ENCODE data around the gene NECAB3. TPM values are rescaled to one million over a fixed set of nuclear protein-coding genes. Genes with fewer than 3 reads are reported as not detected.

The NECAB3 gene
- total RNA-seq, 1 donor from 2014 or later = 19.2 TPM

DNA sequence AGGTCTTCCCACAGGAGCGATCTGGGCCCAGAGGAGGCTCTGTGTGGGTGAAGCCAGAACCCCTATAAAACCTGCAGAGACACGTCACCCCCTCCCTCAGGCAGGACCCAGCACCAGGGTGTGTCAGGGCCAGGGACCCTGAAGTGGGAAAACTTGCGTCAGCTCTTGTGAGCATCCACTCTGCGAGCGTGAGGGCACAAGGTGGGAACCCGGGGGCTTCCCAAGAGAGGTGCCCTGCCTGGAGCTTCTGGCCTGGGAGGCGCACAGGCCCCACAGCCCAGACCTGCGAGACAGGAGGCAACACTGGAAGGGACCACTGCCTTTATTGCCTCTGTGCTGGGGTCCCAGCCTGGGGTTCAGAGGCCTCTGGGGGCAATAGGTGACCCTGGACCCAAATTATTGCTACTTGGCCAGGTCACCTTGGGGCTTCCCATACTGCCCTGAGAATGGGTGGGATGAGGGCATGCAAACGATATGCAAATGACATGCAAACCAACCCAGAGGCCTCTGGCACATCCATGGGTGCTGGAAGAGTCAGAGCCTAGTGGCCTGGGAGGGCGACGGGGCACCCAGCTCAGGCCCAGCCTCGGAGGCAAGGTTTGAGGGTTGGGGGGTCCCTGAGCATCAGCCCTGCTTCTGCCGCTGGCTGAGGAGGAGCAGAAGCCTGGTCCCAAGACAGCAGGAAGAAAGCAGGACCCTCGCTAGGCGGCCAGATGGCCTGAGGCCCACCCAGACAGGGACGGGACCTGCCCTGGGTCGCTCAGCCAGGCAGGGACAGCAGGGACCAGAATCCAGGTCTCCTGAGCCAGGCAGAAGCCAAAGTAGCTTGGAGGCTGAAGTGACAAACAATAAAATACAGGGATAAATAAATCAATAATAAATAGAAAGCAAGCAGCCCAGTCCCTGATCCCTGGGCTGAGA, 17.2 kb downstream of the NECAB3 start:
- Histone ChIP-seq H3K9me3 (ENCODE audit: low read depth) (no peaks in the 10 kb centered on the region), H2AFZ (replicated peaks) (no peak overlapping the region), H3K4me2 (no peak overlapping the region), H3K4me1 (no peaks in the 10 kb centered on the region), H3K27me3 (no peaks in the 10 kb centered on the region), H3F3A (ENCODE audit: low read depth) (no peaks in the 10 kb centered on the region), H3K27ac (no peak overlapping the region), H3K9ac (no peak overlapping the region), H3K79me2 (ENCODE audit: low read depth) (no peaks in the 10 kb centered on the region), H4K20me1 (ENCODE audit: low read depth) (no peaks in the 10 kb centered on the region), H3K36me3 (no peaks in the 10 kb centered on the region), H3K4me3 (no peak overlapping the region)
- H3K27me3 Mint-ChIP-seq (ENCODE audit: insufficient read depth, low read depth) = peaks cover 4% of the 10 kb centered on the region
- H3K36me3 Mint-ChIP-seq = no peaks in the 10 kb centered on the region
- DNase-seq (ENCODE audit: low spot score) = no peak
- H3K27ac Mint-ChIP-seq = no peak overlapping the region
- H3K4me3 Mint-ChIP-seq = no peak overlapping the region
- no peaks in the 10 kb centered on the region for H3K9me3 Mint-ChIP-seq
- H3K4me1 Mint-ChIP-seq = peaks cover 5% of the 10 kb centered on the region
- TF ChIP-seq, protein P1, sequence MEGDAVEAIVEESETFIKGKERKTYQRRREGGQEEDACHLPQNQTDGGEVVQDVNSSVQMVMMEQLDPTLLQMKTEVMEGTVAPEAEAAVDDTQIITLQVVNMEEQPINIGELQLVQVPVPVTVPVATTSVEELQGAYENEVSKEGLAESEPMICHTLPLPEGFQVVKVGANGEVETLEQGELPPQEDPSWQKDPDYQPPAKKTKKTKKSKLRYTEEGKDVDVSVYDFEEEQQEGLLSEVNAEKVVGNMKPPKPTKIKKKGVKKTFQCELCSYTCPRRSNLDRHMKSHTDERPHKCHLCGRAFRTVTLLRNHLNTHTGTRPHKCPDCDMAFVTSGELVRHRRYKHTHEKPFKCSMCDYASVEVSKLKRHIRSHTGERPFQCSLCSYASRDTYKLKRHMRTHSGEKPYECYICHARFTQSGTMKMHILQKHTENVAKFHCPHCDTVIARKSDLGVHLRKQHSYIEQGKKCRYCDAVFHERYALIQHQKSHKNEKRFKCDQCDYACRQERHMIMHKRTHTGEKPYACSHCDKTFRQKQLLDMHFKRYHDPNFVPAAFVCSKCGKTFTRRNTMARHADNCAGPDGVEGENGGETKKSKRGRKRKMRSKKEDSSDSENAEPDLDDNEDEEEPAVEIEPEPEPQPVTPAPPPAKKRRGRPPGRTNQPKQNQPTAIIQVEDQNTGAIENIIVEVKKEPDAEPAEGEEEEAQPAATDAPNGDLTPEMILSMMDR (IDR thresholded peaks at IDR 0.05) = no peak
- TF ChIP-seq EZH2phosphoT487 (IDR thresholded peaks at IDR 0.05) = no peak

DNA sequence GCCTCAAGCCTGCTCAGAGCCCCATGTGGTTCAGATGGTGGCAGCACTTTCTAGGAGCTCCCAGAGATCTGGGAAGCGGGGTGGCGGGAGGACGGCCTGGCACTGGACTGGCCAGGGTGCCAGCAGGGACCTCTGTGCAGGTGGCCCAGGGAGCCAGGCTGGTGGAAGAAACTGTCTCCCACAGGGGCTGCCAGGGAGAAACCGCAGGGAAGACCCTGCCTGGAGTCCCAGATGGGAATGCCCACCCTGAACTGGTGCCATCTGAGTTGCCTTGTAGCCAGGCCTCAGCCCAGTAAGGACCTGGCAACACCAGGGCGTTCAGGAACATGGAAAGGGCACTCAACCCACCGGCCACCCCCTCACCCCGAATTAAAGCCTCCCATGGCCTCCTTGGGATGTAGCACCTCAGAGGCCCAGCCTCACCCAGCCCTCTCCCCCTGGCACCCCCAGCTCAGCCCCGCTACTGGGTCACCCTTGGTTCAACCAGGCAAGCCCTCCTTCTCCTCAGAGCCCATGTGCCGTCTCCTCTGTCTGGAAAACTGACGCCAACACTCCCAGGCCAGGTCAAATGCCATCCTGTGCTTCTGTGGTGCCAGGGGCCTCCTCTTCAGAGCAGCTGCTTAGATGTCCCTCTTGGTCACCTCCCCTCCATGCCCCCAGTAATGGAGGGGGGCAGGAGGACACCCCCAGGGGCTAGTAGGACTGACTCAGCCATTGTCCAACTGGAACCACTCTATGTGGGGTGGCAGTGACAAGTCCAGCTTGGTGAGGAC, 18.0 kb downstream of the NECAB3 start:
- Mint-ChIP-seq H3K4me1 (peaks cover 5% of the 10 kb centered on the region), H3K27me3 (ENCODE audit: insufficient read depth, low read depth) (peaks cover 4% of the 10 kb centered on the region), H3K9me3 (no peaks in the 10 kb centered on the region), H3K36me3 (no peaks in the 10 kb centered on the region), H3K4me3 (no peak overlapping the region), H3K27ac (no peak overlapping the region)
- Histone ChIP-seq H3K9me3 (ENCODE audit: low read depth) (no peaks in the 10 kb centered on the region), H2AFZ (replicated peaks) (no peak overlapping the region), H3K4me2 (no peak overlapping the region), H4K20me1 (ENCODE audit: low read depth) (no peaks in the 10 kb centered on the region), H3K4me1 (no peaks in the 10 kb centered on the region), H3K27ac (no peak overlapping the region), H3K27me3 (no peaks in the 10 kb centered on the region), H3F3A (ENCODE audit: low read depth) (no peaks in the 10 kb centered on the region), H3K36me3 (no peaks in the 10 kb centered on the region), H3K4me3 (no peak overlapping the region), H3K9ac (no peak overlapping the region), H3K79me2 (ENCODE audit: low read depth) (no peaks in the 10 kb centered on the region)
- DNase-seq (ENCODE audit: low spot score) = no peak
- TF ChIP-seq EZH2 (IDR thresholded peaks at IDR 0.05) = no peak
- no peak for TF ChIP-seq EZH2phosphoT487 (IDR thresholded peaks at IDR 0.05)
- TF ChIP-seq, protein P1 (IDR thresholded peaks at IDR 0.05) = no peak

GRCh38 chr20:33655164-33655563, 19.1 kb downstream of the NECAB3 start:
- Histone ChIP-seq H3K4me1 (no peaks in the 10 kb centered on the region), H4K20me1 (ENCODE audit: low read depth) (no peaks in the 10 kb centered on the region), H3K27me3 (no peaks in the 10 kb centered on the region), H3K79me2 (ENCODE audit: low read depth) (no peaks in the 10 kb centered on the region), H3K36me3 (no peaks in the 10 kb centered on the region), H3K4me3 (no peak overlapping the region), H3K9me3 (ENCODE audit: low read depth) (no peaks in the 10 kb centered on the region), H3K4me2 (no peak overlapping the region), H3K9ac (no peak overlapping the region), H2AFZ (replicated peaks) (no peak overlapping the region), H3K27ac (no peak overlapping the region), H3F3A (ENCODE audit: low read depth) (no peaks in the 10 kb centered on the region)
- peaks cover 4% of the 10 kb centered on the region for H3K27me3 Mint-ChIP-seq (ENCODE audit: insufficient read depth, low read depth)
- H3K9me3 Mint-ChIP-seq = no peaks in the 10 kb centered on the region
- H3K36me3 Mint-ChIP-seq = no peaks in the 10 kb centered on the region
- peak overlapping the region; percentile 38 for H3K4me3 Mint-ChIP-seq
- H3K27ac Mint-ChIP-seq = no peak overlapping the region
- TF ChIP-seq EZH2phosphoT487 (IDR thresholded peaks at IDR 0.05) (no peak), EZH2 (IDR thresholded peaks at IDR 0.05) (no peak)
- TF ChIP-seq, protein P1 (IDR thresholded peaks at IDR 0.05) = no peak
- H3K4me1 Mint-ChIP-seq = peaks cover 5% of the 10 kb centered on the region
- DNase-seq (ENCODE audit: low spot score) = no peak
